ENCODE results near the gene PEAK3. TPM values are rescaled to one million over a fixed set of nuclear protein-coding genes. Genes with fewer than 3 reads are reported as not detected.
A peak's percentile ranks its signal among the peaks of the same experiment; 100 is the strongest.

PEAK3 gene
- total and polyA plus RNA-seq, 9 of the 15 experiments (the other 6 are each of a cell fraction or from before 2014, with no cell fraction given) = 0.07 to 0.40 TPM; not detected in 7

DNA sequence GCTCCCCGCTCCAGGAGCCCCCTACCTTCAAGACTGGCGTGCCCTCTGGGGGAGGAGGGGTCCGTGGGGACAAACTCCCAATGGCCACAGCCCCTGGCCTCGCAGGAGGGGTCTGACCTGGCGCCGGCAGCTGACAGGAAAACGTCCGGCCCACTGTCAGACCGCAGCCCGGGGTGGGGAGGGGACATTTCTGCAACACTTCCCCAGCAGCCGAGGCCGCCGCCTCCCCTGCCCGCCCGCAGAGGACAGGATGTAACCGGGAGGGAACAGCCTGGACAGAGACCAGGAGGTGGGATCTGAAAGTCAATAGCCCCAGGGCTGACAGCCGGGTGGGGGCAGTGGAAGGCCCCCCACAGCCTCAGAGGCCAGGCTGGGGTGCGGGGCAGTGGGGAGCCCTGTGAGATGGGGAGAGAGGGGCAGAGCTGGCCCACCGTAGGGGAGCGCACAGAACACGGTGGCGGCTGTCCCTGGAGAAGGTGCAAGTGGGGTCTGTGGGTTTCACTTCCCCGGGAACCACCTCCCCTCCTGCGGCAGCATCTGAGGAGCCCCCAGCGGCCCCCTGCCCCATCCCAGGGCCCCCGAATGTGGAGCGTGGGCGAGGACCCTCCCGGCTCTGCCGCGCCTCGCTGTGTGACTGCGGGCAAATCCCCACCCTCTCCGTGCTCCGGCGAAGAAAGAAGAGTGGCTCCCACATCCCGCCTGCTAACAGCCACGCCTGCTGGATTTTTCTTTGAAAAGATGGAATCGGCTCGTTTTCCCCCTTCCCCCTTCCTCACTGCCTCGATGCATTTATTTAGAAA, at the start of gene PEAK3 (continued):
- TF ChIP-seq JUN (IDR thresholded peaks at IDR 0.05; ENCODE audit: borderline replicate concordance, low read depth, low read length) (no peak), JUN (CRISPR knock-in tag; IDR thresholded peaks at IDR 0.05; ENCODE audit: borderline replicate concordance) (no peak), GABPA (tag; conservative IDR thresholded peaks at IDR 0.05; ENCODE audit: low read depth) (peak; percentile 54), ZFPM2 (CRISPR knock-in tag; IDR thresholded peaks at IDR 0.05) (no peak), RAD21 (CRISPR knock-in tag; conservative IDR thresholded peaks at IDR 0.05 in 1 of 2, IDR thresholded peaks at IDR 0.05 in 1 of 2) (0 out of 4 replicates have a peak, but pooled peaks of 1 of the 2 experiments have one; percentile 15), SPI1 (IDR thresholded peaks at IDR 0.05; ENCODE audit: borderline replicate concordance, low read depth, low read length) (peak; percentile 66; the same call in 1 of the 2 replicates), CCAR2 (IDR thresholded peaks at IDR 0.05; ENCODE audit: low read depth, low read length) (no peak), COPS2 (conservative IDR thresholded peaks at IDR 0.05) (no peak), POLR2G (IDR thresholded peaks at IDR 0.05; ENCODE audit: low read depth, low read length) (peak; percentile 69), TARDBP (IDR thresholded peaks at IDR 0.05) (no peak), NFE2 (IDR thresholded peaks at IDR 0.05; ENCODE audit: low read depth) (no peak), PHF8 (IDR thresholded peaks at IDR 0.05; ENCODE audit: borderline replicate concordance, low read length) (peak; percentile 27; the same call in 1 of the 2 replicates), PHF20 (IDR thresholded peaks at IDR 0.05; ENCODE audit: partially characterized antibody) (no peak), GABPB1 (CRISPR knock-in tag; IDR thresholded peaks at IDR 0.05) (no peak), KLF6 (CRISPR knock-in tag; IDR thresholded peaks at IDR 0.05; ENCODE audit: borderline replicate concordance) (no peak), PCBP1 (IDR thresholded peaks at IDR 0.05; ENCODE audit: low read depth, low read length, poor library complexity, severe bottlenecking) (no peak), CAMTA2 (CRISPR knock-in tag; conservative IDR thresholded peaks at IDR 0.05) (no peak), ZBTB17 (CRISPR knock-in tag; IDR thresholded peaks at IDR 0.05) (peak; percentile 59; the same call in 1 of the 2 replicates), CBX3 (IDR thresholded peaks at IDR 0.05; ENCODE audit: borderline replicate concordance in 1 of 2, low read length in 2 of 2) (no peak)
- TF ChIP-seq, protein P1, sequence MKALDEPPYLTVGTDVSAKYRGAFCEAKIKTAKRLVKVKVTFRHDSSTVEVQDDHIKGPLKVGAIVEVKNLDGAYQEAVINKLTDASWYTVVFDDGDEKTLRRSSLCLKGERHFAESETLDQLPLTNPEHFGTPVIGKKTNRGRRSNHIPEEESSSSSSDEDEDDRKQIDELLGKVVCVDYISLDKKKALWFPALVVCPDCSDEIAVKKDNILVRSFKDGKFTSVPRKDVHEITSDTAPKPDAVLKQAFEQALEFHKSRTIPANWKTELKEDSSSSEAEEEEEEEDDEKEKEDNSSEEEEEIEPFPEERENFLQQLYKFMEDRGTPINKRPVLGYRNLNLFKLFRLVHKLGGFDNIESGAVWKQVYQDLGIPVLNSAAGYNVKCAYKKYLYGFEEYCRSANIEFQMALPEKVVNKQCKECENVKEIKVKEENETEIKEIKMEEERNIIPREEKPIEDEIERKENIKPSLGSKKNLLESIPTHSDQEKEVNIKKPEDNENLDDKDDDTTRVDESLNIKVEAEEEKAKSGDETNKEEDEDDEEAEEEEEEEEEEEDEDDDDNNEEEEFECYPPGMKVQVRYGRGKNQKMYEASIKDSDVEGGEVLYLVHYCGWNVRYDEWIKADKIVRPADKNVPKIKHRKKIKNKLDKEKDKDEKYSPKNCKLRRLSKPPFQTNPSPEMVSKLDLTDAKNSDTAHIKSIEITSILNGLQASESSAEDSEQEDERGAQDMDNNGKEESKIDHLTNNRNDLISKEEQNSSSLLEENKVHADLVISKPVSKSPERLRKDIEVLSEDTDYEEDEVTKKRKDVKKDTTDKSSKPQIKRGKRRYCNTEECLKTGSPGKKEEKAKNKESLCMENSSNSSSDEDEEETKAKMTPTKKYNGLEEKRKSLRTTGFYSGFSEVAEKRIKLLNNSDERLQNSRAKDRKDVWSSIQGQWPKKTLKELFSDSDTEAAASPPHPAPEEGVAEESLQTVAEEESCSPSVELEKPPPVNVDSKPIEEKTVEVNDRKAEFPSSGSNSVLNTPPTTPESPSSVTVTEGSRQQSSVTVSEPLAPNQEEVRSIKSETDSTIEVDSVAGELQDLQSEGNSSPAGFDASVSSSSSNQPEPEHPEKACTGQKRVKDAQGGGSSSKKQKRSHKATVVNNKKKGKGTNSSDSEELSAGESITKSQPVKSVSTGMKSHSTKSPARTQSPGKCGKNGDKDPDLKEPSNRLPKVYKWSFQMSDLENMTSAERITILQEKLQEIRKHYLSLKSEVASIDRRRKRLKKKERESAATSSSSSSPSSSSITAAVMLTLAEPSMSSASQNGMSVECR (CRISPR knock-in tag; IDR thresholded peaks at IDR 0.05) = peak; percentile 37; the same call in 1 of the 2 replicates
- TF ChIP-seq, protein P2, sequence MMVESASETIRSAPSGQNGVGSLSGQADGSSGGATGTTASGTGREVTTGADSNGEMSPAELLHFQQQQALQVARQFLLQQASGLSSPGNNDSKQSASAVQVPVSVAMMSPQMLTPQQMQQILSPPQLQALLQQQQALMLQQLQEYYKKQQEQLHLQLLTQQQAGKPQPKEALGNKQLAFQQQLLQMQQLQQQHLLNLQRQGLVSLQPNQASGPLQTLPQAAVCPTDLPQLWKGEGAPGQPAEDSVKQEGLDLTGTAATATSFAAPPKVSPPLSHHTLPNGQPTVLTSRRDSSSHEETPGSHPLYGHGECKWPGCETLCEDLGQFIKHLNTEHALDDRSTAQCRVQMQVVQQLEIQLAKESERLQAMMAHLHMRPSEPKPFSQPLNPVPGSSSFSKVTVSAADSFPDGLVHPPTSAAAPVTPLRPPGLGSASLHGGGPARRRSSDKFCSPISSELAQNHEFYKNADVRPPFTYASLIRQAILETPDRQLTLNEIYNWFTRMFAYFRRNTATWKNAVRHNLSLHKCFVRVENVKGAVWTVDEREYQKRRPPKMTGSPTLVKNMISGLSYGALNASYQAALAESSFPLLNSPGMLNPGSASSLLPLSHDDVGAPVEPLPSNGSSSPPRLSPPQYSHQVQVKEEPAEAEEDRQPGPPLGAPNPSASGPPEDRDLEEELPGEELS (CRISPR knock-in tag; IDR thresholded peaks at IDR 0.05; ENCODE audit: borderline replicate concordance) = no peak
